K562 (cell line): ENCODE data around the gene RNF19B. TPM values are rescaled to one million over a fixed set of nuclear protein-coding genes. Genes with fewer than 3 reads are reported as not detected.

Experiments
- ATAC-seq: fragments of 200-7000 bp; cut with Tn5 transposase; 3 replicates; pipeline ENCODE4 v1.9.1; 2020; ENCODE audit warnings: moderate library complexity
- BruUV-seq: library from RNA; stranded (reverse); fragments of 400-500 nt; replicated peaks from 2 replicates; lab custom pipeline; 2021; lab: Mats Ljungman, UMichigan
- CTCF ChIA-PET: fragments of 300-600 bp; formaldehyde crosslinking; extraction: SDS; loops from one replicate; lab custom pipeline; 2021; ENCODE audit warnings: low intra/inter-chr PET ratio; lab: Yijun Ruan, JAX
- POLR2A ChIA-PET: fragments of 300-600, 350-650 bp; sonication (Branson Sonifier 250); formaldehyde crosslinking; extraction: SDS; loops from one replicate; lab custom pipeline; 2021; ENCODE audit warnings: antibody characterized with exemption, inconsistent platforms; lab: Yijun Ruan, JAX
- DNase-seq, 4 experiments: peaks; one replicate each; pipeline versions ENCODE4 v3.0.0 to v3.0.0-alpha.2; 2011 to 2018; ENCODE audit warnings: low spot score in 3 of 4, mixed read lengths in 3 of 4; ENCODE audit errors: extremely low read depth in 1 of 4
- FAIRE-seq: peaks from 2 replicates; lab custom pipeline; 2011; peaks lifted over from hg19 to GRCh38; lab: Jason Lieb, UNC
- H2AFZ ChIP-seq: 2 replicates; pipeline ENCODE4 v1.6.0; 2011; ENCODE audit warnings: low read depth, low read length, control low read depth, inconsistent platforms
- H3K27ac ChIP-seq: fragments of 200-600 bp; 3 replicates; pipeline ENCODE4 v1.8.0; 2011; ENCODE audit warnings: low read depth, mild to moderate bottlenecking, control low read depth, inconsistent platforms, low read length, moderate library complexity, mixed read lengths; ENCODE audit errors: extremely low read depth
- H3K27me3 ChIP-seq, 2 experiments: fragments of 300-600 bp in 1 of 2; 2 replicates in 1 of 2; 3 replicates in 1 of 2; pipeline versions ENCODE4 v1.6.0 to v1.8.0; 2011; ENCODE audit warnings: inconsistent platforms in 2 of 2, low read length in 2 of 2, mild to moderate bottlenecking in 1 of 2, mixed read lengths in 1 of 2, moderate library complexity in 1 of 2; ENCODE audit not compliant: control insufficient read depth in 2 of 2, insufficient read depth in 2 of 2
- H3K36me3 ChIP-seq: fragments of 300-600 bp; 3 replicates; pipeline ENCODE4 v1.8.0; 2011; ENCODE audit warnings: mild to moderate bottlenecking, low read length, inconsistent platforms; ENCODE audit not compliant: control insufficient read depth, insufficient read depth
- H3K4me1 ChIP-seq, 2 experiments: fragments of 200-600 bp in 1 of 2; replicated peaks in 1 of 2; 2 replicates in 1 of 2; 3 replicates in 1 of 2; pipeline versions ENCODE4 v1.5.1 to v1.8.0; 2011; ENCODE audit warnings: inconsistent platforms in 2 of 2, low read length in 2 of 2, mild to moderate bottlenecking in 1 of 2, mixed read lengths in 1 of 2, moderate library complexity in 1 of 2; ENCODE audit not compliant: control insufficient read depth in 2 of 2, insufficient read depth in 2 of 2
- H3K4me2 ChIP-seq: 2 replicates; pipeline ENCODE4 v1.6.1; 2011; ENCODE audit warnings: low read length, control low read depth, inconsistent platforms, mixed read lengths; ENCODE audit not compliant: insufficient read depth
- H3K4me3 ChIP-seq: fragments of 200-600 bp; sonication (generic), shearing (Covaris generic); 2 replicates; pipeline ENCODE4 v1.5.1; 2016; ENCODE audit warnings: control low read depth, inconsistent platforms
- H3K79me2 ChIP-seq: fragments of 200-600 bp; 3 replicates; pipeline ENCODE4 v1.8.0; 2011; ENCODE audit warnings: low read length, inconsistent platforms; ENCODE audit not compliant: control insufficient read depth, insufficient read depth
- H3K9ac ChIP-seq, 2 experiments: 2 replicates each; pipeline versions ENCODE4 v1.6.0 to v1.6.1; 2011; ENCODE audit warnings: low read depth in 2 of 2, low read length in 2 of 2, control low read depth in 1 of 2, inconsistent platforms in 1 of 2, mild to moderate bottlenecking in 1 of 2, mixed read lengths in 1 of 2; ENCODE audit not compliant: insufficient read depth in 1 of 2
- H3K9me1 ChIP-seq: one replicate; pipeline ENCODE4 v1.6.0; 2011; ENCODE audit warnings: inconsistent platforms, mild to moderate bottlenecking, low read length, moderate library complexity; ENCODE audit not compliant: control insufficient read depth, insufficient read depth
- H3K9me3 ChIP-seq: replicated peaks from 2 replicates; pipeline ENCODE4 v1.5.1; 2011; ENCODE audit warnings: low read depth, low read length, inconsistent platforms; ENCODE audit not compliant: control insufficient read depth, insufficient read depth
- H4K20me1 ChIP-seq: replicated peaks from 2 replicates; pipeline ENCODE4 v1.6.1; 2011; ENCODE audit warnings: low read length, inconsistent platforms, mixed read lengths; ENCODE audit not compliant: control insufficient read depth, insufficient read depth
- CREB3L1 ChIP-seq: fragments of 450-650 bp; IDR thresholded peaks from 2 replicates; pipeline ENCODE4 v1.6.1; 2014; ENCODE audit warnings: low read depth, mild to moderate bottlenecking, moderate library complexity, borderline replicate concordance
- PRDM10 ChIP-seq: fragments of 450-650 bp; IDR thresholded peaks from 2 replicates; pipeline ENCODE4 v1.6.1; 2018; ENCODE audit not compliant: partially characterized antibody
- PRMT5 ChIP-seq: sonication (generic); formaldehyde crosslinking; IDR thresholded peaks from 2 replicates; pipeline ENCODE4 v1.5.0; 2020; ENCODE audit warnings: missing genetic modification reagents
- WGBS: fragments of 100-300 bp; shearing (Covaris generic); methylation state at CpG from one replicate; pipeline ENCODE4 v1.1.6; 2016; ENCODE audit warnings: low coverage, mixed read lengths; ENCODE audit not compliant: insufficient coverage; ENCODE audit errors: missing lambda C conversion rate; 5-methylcytosine and 5-hydroxymethylcytosine counted together
- in situ Hi-C: fragments of 300-500 bp; cut with MboI; formaldehyde crosslinking; loops from 4 replicates; pipeline ENCODE4 v1.15.0; 2018; ENCODE audit warnings: inconsistent platforms, mixed read lengths
- intact Hi-C: fragments of 100-400 bp; cut with micrococcal nuclease; formaldehyde crosslinking; loops from 2 replicates; pipeline ENCODE4 v1.14.2; 2022
- polyA plus RNA-seq, 8 experiments: library from polyadenylated mRNA; depleted of rRNA in 4 of 8; stranded (reverse) in 5 of 8; unstranded in 3 of 8; fragments of >200 nt; fragmentation: Nextera tagmentation in 2 of 8; fragmentation: Illumina TruSeq in 1 of 8; extraction: Ambion mirVana in 2 of 8; extraction: Trizol in 1 of 8; gene quantifications; 2 replicates each; pipeline versions ENCODE4 v1.2.1 to v1.2.3, GENCODE V29; 2011 to 2014; ENCODE audit warnings: inconsistent platforms in 1 of 8, missing spikeins in 1 of 8
- total RNA-seq, 7 experiments: library from RNA; depleted of rRNA in 6 of 7; stranded (reverse); fragments of >200 nt in 6 of 7; fragmentation: Illumina TruSeq in 2 of 7; extraction: Trizol in 2 of 7; gene quantifications; 2 replicates each; pipeline versions ENCODE4 v1.2.1 to v1.2.3, GENCODE V29; 2011 to 2021; ENCODE audit warnings: low replicate concordance in 1 of 7

The RNF19B gene
- total and polyA plus RNA-seq, 9 of the 15 experiments (the other 6 are each of a cell fraction or from before 2014, with no cell fraction given), result 2.6 to 14.9 (median 10.1) TPM

- ChIA-PET CTCF (no interaction called here), POLR2A (interaction anchor here (2.6 kb wide), 1 partner anchor 11 kb away, joined by 12 read pairs; no protein-coding TSS in a partner anchor)
- intact Hi-C loops (no loop called here), in situ Hi-C loops (loop anchor here (25.0 kb wide), 1 partner anchor 717 kb away; no protein-coding TSS in a partner anchor)
- H4K20me1 ChIP-seq, result peaks cover 35% of the 10 kb centered on the region
- H3K27me3 ChIP-seq, result peaks cover 3 to 73% of the 10 kb centered on the region in 2 experiments; a peak in 4 of 5 replicates
- no peaks in the 10 kb centered on the region for H3K9me1 ChIP-seq
- FAIRE-seq, result no peak
- H3K9me3 ChIP-seq, result no peaks in the 10 kb centered on the region
- H3K4me2 ChIP-seq, result no peak overlapping the region
- H3K4me3 ChIP-seq, result no peak overlapping the region
- H3K27ac ChIP-seq, result no peak overlapping the region
- ATAC-seq, result no peak
- DNase-seq, result no peak
- no peaks in the 10 kb centered on the region for H3K36me3 ChIP-seq
- H3K9ac ChIP-seq, result no peak overlapping the region
- no TSS peak for BruUV-seq
- TF ChIP-seq CREB3L1 (no peak), PRMT5 (CRISPR knock-in tag) (0 out of 2 replicates have a peak, but pooled peaks have one; percentile 26), PRDM10 (peak; percentile 45)
- H3K4me1 ChIP-seq, result peaks cover 7 to 19% of the 10 kb centered on the region in 2 experiments; a peak in 4 of 5 replicates
- 33% methylated on average over 26 of the region's 26 CpGs for WGBS
- no peaks in the 10 kb centered on the region for H3K79me2 ChIP-seq
- H2AFZ ChIP-seq, result no peak overlapping the region
These were observed 69.0 kb downstream of the RNF19B start for GRCh38 chr1:32895325-32896215.
